ENCODE measurements around the gene SLC16A12. TPM values are rescaled to one million over a fixed set of nuclear protein-coding genes. Genes with fewer than 3 reads are reported as not detected.

The SLC16A12 gene
- total and polyA plus RNA-seq, 11 donors: 1.7 to 6.6 (median 2.9) TPM

DNA sequence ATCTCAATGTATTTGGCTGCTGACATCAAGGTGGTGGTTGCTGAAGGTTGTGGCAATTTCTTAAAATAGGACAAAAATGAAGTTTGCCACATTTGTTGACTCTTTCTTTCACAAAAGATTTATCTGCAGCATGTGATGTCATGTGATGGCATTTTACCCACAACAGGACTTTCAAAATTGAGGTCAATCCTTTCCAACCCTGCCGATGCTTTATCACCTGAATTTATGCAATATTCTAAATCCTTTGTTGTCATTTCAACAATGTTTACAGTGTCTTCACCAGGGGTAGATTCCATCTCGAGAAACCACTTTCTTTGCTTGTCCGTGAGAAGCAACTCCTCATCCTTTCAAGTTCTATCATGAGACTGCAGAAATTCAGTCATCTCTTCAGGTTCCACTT lies 40.6 kb upstream of the SLC16A12 start:
- no peak overlapping the region for H3K27ac ChIP-seq
- ATAC-seq (no peak), DNase-seq (no peak)
- H3K9me3 ChIP-seq: peaks cover 0 to 18% (median 3%) of the 10 kb centered on the region in 12 donors
- H3K36me3 ChIP-seq: no peaks in the 10 kb centered on the region
- H3K27me3 ChIP-seq: no peaks in the 10 kb centered on the region
- TF ChIP-seq POLR2A (IDR thresholded peaks at IDR 0.05): no peak
- TF ChIP-seq, protein P1, sequence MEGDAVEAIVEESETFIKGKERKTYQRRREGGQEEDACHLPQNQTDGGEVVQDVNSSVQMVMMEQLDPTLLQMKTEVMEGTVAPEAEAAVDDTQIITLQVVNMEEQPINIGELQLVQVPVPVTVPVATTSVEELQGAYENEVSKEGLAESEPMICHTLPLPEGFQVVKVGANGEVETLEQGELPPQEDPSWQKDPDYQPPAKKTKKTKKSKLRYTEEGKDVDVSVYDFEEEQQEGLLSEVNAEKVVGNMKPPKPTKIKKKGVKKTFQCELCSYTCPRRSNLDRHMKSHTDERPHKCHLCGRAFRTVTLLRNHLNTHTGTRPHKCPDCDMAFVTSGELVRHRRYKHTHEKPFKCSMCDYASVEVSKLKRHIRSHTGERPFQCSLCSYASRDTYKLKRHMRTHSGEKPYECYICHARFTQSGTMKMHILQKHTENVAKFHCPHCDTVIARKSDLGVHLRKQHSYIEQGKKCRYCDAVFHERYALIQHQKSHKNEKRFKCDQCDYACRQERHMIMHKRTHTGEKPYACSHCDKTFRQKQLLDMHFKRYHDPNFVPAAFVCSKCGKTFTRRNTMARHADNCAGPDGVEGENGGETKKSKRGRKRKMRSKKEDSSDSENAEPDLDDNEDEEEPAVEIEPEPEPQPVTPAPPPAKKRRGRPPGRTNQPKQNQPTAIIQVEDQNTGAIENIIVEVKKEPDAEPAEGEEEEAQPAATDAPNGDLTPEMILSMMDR (IDR thresholded peaks at IDR 0.05): no peak
- WGBS, 4 donors: 94 to 97% (median 96%) methylated on average over 3 of the region's 3 CpGs
- H3K4me3 ChIP-seq: no peak overlapping the region
- H3K4me1 ChIP-seq: no peaks in the 10 kb centered on the region
- intact Hi-C loops (cut with DNase I): no loop called here

DNA sequence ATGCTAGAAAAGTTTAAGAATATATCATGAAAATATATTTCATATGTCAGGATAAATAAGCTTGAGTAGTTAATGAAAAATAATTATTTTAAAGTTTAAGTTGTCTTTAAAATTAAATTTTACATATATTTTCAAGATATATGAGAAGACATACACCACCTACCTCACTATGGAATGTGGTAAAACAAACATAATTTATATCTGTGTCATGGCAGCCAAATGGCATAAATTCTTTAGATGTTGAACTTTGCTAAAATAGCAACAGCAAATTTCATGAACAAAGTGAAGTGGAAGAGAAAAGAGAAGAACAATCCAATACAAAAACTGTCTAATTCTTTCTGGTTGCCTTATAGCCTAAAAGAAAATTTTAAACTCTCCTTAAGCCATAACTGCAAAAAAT lies 39.6 kb upstream of the SLC16A12 start:
- DNase-seq (no peak), ATAC-seq (no peak)
- Histone ChIP-seq H3K9me3 (peaks cover 0 to 18% (median 3%) of the 10 kb centered on the region in 12 donors), H3K4me1 (no peaks in the 10 kb centered on the region), H3K27me3 (no peaks in the 10 kb centered on the region), H3K27ac (no peak overlapping the region), H3K4me3 (no peak overlapping the region), H3K36me3 (no peaks in the 10 kb centered on the region)
- TF ChIP-seq, protein P1 (IDR thresholded peaks at IDR 0.05): no peak
- no peak for TF ChIP-seq POLR2A (IDR thresholded peaks at IDR 0.05)
- intact Hi-C loops (cut with DNase I): no loop called here

DNA sequence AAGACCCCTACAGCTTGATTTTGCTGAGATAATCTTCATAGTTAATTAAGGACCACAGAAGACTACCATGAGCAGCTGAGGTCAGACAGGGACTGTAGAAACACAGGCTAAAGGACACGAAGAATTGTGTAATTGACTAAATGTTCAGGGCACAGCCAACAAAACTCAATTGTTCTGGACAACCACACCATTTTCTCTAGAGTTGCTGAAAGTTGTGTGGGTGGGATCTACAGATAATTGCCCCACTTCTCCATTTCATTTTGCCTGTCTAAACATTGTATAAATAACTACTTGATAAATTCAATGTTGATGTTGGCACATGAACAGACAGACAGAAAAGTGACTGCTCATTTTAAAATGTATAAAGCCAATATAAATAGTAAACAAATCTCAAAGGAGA lies 39.0 kb upstream of the SLC16A12 start:
- Histone ChIP-seq H3K4me1 (no peaks in the 10 kb centered on the region), H3K4me3 (no peak overlapping the region), H3K36me3 (no peaks in the 10 kb centered on the region), H3K9me3 (peaks cover 0 to 18% (median 3%) of the 10 kb centered on the region in 12 donors), H3K27me3 (no peaks in the 10 kb centered on the region), H3K27ac (no peak overlapping the region)
- DNase-seq: no peak
- intact Hi-C loops (cut with DNase I): no loop called here
- 44 to 69% (median 56%) methylated on average over 1 of the region's 1 CpG for WGBS, 4 donors
- no peak for TF ChIP-seq POLR2A (IDR thresholded peaks at IDR 0.05)
- TF ChIP-seq, protein P1 (IDR thresholded peaks at IDR 0.05): no peak
- ATAC-seq: peak in 1 of 4 donors; percentile 51

DNA sequence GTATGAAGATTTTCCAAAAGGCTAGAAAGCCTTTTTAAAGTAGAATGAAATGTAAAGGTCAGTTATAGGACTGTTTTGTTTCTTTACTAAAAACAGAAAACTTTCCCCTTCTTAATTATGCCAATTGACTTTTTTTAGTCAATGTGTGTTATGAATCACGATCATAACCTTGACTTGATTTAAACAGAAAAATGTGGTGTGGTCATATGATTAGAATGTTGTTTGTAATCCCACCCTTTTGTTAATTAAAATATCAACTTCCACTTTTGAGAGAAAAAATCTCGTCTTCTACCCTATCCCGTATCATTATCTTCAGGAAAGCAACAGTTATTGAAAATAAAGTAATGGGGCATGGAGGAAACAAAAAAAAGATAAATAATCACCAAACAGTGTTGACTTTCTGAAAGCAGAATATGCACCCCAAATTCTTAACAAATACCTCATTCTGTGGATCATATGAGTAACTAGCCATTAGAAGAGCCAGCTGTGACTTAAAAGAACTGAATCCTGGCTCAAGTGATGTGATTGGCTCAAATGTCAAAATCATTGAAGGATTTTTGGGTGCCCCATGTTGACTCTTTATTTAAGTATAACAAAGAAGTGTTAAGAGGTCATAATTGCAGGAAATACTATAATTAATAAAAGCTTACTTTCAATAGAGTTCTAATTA lies 32.3 kb upstream of the SLC16A12 start:
- Histone ChIP-seq H3K4me3 (no peak overlapping the region), H3K9me3 (no peaks in the 10 kb centered on the region), H3K36me3 (no peaks in the 10 kb centered on the region), H3K4me1 (no peaks in the 10 kb centered on the region), H3K27ac (no peak overlapping the region), H3K27me3 (no peaks in the 10 kb centered on the region)
- no peak for ATAC-seq
- intact Hi-C loops (cut with DNase I): loop anchor here in 1 of 10 donors (10.0 kb wide), 1 partner anchor 137 kb away; the partner anchor contains the start of gene KIF20B
- no peak for DNase-seq
- TF ChIP-seq POLR2A (IDR thresholded peaks at IDR 0.05): no peak
- TF ChIP-seq, protein P1 (IDR thresholded peaks at IDR 0.05): no peak
- 60 to 74% (median 72%) methylated on average over 3 of the region's 3 CpGs for WGBS, 4 donors
